Activated CD4-positive, alpha-beta T cell treated with anti-CD3 and anti-CD28 coated beads, Interleukin-10, Interleukin-2, amounts not matched to agents 100 ng/mL and 50 ng/mL, durations not matched to agents 16 hours and 8 hours (primary cell): ENCODE measurements around the gene CTNS.
"Not testable (repeated sequence)": the region's sequence is repeated elsewhere in the genome, so short reads cannot be mapped to it uniquely, and the experiment has no call there.

Experiments
- DNase-seq: peaks from one replicate; pipeline ENCODE4 v3.0.0-alpha.2; 2020

The CTNS gene

DNA sequence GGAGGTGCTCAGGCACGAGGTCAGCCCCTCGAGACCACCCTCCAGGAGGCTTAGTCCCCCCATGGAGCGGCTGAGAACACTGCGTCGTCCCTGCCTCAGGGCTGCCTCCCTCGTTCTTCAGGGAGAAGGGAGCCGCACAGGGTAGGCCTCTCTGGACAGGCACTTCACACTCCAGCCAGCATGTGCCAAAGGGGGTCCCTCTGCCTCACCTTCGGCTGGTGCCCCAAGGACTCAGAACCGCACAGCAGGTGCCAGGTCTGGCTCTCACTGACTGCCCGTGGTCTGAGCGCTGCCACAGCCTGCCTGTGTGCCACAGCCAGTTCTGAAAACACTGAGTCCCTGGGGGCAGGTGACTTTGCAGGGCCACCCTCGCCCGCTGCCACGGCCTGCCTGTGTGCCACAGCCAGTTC lies 52.3 kb downstream of the CTNS start:
- no peak for DNase-seq

DNA sequence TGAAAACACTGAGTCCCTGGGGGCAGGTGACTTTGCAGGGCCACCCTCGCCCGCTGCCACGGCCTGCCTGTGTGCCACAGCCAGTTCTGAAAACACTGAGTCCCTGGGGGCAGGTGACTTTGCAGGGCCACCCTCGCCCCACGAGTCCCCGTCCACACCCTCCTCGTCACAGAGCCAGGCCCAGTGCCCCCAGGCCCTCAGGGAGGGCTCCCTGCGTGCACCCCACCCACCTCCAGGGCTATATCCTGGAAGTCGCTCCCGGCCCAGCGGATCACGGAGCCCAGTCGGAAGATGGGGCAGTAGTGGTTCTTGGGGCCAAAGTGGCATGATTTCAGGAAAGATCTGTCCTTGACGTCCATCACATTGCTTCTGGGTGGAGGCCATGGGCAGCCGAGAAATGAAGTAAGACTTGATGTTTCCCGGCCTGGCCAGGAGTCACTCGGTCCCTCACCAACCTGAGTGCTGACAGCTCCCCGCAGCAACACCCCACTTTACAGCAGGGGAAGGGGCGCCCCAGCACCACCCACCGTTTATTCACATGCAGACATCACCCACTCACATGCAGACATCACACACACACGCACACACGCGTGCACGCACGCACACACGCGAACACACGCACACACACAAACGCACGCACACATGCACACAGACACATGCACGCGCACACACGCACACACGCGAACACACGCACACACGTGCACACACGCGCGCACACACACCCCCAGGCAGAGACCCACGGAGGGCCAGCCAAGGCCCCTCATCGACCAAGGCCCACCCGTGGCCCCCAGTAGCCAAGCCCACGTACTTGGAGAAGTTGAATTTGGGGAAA lies 52.9 kb downstream of the CTNS start:
- DNase-seq = no peak

DNA sequence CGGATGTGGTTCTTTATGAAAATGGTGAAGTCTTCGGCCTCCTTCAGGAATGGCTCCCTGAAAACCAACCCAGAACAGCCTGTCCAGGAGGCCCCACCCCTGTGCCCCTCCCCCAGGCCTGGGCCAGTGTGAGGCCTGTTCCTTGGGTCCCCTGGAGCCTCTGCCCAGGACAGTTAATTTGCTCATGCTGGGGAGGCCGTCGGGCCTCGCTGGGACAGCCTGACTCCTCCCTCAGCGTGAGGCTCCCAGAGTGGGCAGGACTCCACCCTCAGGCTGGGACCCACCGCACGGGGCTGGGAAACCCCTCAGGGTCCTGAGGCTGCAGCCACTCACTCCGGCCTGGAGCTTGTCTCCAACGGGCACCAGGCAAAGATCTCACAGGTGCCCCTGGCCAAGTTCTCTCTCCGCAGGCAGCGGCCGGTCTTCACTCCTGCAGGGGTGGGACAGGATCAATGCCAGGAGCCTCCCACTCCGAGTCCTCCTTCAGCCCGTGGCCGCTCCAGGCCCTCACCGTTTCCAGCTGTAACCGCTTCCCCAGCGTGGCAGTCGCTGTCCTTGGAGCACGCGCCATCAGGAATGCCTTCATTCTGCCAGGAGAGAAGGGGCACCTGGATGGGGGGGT lies 53.6 kb downstream of the CTNS start:
- DNase-seq = no peak

DNA sequence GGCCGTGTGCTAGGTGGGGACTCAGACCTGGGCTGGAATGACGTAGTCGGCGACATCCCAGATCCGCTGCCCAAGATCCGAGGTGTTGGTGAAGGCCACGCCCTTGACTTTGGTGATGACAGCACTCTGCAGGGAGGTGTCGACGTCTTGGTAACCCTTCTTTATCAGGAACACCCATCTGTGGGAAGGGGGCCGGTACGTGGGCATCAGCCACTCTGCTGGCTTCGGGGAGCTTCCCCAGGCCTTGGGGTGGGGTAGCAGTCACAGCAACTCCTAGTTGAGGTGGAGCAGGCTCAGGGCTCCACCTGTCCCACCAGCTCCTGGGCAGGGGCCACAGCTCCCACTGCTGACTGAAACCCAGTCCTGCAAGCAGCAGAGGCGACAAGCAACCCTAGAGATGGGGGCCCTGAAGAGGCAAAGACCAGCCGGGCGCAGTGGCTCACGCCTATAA lies 55.1 kb downstream of the CTNS start:
- DNase-seq = no peak

DNA sequence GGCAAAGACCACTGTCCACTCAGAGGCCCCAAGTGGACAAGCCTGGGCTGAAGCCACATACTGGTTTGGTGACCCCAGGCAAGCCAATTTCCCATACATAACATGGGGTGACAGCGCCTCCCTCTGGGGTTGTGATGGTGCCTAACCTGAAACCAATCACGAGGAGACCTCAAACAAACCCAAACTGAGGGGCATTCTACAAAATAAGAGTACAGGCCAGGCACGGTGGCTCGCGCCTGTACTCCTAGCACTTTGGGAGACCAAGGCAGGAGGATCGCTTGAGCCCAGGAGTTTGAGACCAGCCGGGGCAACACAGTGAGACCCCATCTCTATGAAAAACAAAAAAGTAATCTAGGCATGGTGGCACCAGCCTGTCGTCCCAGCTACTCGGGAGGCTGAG lies 55.8 kb downstream of the CTNS start:
- no peak for DNase-seq

DNA sequence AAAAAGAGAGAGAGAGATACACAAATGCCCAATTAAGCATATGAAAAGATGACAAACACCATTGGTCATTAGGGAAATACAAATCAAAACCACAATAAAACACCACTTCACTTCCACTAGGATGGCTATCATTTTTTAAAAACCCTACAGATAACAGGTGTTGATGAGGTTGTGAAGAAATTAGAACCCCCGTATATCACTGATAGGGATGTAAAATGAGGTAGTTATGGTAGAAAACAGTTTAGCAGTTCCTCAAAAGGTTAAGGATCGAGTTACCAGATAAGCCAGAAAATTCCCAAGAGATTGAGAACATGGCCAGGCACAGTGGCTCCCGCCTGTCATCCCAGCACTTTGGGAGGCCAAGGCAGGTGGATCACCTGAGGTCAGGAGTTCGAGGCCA lies 56.6 kb downstream of the CTNS start:
- no peak for DNase-seq

DNA sequence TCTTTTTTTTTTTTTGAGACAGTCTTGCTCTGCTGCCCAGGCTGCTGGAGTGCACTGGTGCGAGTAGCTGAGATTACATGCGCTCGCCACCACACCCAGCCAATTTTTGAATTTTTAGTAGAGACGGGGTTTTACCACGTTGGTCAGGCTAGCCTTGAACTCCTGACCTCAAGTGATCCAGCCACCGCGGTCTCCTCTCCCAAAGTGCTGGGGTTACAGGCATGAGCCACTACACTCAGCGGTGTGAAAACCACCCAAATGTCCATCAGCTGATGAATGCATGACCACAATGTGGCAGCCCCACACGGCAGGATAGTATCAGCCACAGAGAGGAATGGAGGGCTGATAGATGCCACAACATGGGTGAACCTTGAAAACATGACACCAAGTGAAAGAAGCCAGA lies 57.3 kb downstream of the CTNS start:
- DNase-seq = peak; percentile 86

DNA sequence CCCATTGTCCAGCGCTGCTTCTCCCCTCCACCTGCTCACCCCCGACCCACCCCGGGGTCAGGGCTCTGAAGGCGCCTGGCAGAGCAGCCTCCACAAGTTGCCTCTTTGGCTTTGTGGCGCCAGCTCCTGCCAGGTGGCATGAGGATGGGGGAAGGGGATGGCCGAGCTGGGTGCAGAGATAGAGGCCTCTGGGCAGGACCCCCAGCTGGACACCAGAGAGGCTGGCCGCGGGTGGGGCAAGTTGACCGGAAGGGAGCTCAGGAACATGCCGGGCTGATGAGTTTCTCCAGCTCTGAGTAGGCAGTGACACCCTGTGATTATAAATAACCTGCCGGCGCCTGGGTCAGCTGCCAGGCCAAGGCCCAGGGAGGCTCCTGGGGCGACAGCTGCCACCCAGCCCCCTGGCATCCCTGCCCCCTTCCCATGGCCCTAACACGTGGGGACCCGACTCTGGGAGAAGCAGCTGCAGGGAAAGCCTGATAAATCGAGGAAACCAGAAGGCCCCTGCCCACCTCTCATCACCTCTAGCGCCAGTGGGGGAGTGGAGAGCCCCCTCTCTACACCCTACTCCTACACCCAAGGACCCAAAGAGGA lies 58.7 kb downstream of the CTNS start:
- peak; percentile 34 for DNase-seq

DNA sequence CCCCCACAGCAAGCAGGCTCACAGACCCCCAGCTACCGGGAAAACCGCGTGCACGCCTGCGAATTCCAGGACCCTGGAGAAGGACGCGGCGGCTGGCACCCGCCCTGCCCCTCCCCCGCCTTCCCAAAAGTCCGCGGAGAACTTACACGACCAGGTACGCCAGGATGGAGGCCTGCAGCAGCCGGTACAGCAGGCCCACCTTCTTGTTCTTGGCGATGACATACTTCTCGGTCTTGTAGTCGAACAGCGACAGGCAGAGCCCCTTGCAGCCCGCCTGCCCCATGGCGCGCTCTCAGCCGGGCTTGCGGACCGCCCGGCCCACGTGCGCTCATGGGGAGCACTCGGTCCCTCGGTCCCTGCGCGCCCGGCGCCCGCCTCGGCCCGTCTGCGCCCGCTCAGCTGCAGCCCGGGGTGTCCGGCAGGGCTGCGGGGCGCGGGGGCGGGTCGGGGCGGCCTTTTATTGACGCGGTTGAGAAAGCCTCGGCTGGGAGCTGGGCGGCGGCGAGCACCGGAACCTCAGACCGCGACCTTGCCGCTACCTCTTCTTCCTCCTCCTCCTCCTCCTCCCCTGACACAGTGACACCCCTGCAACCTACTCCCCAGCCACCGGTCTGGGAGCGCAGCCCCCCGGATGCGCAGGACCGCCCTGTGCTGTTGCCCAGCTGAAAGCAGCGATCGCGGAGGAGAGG lies 59.3 kb downstream of the CTNS start, which contains the start of gene P2RX5:
Gene P2RX5, minus strand, starts transcription at position 433 of the 689 bp plus-strand sequence. Its CDS starts 150 bp downstream, at position 283.
- DNase-seq = peak; percentile 80

DNA sequence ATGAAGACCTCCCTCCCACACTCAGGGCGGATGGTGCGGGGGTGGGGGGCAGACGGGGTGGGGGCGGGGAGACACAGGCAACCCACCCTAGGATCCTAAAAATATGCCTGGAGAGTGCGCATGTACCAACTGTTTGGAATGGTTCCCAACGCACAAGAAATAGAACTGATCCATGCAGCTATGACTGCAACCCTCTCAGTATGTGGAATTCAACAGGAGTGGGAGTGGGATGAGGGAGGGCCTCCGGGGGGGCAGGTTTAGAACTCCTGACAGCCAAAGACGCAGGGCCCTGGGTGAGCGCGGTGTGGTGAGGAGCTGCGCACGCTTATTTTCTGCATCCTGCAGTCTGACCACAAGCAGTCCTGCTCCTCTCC lies 60.5 kb downstream of the CTNS start:
- no peak for DNase-seq

DNA sequence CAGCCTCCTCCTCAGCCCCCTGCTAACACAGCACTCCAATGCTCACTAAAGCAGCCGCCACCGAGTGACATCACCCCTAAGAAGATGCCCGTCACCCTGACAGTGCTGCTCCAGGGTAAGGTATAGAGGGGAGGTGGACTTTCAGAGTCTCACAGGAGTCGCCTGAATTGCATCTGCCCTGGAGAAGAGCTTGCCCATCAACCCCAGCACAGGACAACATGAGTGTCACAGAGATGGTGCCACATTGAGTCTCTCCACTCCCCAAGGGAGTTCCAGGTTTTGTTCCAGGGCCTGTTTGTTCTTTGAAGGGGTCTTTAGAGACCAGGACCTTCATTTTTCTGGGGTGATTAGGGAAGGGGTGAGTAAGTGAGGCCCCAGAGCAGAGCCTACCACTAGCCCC lies 61.6 kb downstream of the CTNS start:
- no peak for DNase-seq

DNA sequence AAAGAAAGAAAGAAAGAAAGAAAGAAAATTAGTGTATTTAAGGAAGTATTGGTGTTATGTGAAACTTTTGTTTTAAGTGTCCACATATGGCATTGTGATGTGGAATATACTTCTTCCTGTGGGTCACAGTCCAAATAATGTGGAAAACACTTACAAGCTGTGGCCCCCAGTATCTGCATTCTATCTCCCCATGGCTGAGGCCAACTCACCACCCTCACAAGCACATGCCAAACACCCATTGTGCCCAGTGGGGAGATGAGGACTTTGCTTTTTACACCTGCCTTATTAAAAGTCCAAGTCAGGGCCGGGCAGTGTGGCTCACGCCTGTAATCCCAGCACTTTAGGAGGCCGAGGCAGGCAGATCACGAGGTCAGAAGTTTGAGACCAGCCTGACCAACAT lies 63.4 kb downstream of the CTNS start:
- no peak for DNase-seq

DNA sequence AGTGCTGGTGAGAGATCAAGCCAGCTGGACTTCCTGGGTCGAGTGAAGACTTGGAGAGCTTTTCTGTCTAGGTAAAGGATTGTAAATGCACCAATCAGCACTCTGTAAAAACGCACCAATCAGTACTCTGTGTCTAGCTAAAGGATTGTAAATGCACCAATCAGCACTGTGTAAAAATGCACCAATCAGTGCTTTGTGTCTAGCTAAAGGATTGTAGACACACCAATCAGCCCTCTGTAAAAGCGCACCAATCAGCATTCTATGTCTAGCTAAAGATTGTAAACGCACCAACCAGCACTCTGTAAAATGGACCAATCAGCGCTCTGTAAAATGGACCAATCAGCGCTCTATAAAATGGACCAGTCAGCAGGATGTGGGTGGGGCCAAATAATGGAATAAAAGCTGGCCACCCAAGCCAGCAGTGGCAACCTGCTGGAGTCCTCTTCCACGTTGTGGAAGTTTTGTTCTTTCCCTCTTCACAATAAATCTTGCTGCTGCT lies 65.5 kb downstream of the CTNS start:
- not testable (repeated sequence) for DNase-seq

DNA sequence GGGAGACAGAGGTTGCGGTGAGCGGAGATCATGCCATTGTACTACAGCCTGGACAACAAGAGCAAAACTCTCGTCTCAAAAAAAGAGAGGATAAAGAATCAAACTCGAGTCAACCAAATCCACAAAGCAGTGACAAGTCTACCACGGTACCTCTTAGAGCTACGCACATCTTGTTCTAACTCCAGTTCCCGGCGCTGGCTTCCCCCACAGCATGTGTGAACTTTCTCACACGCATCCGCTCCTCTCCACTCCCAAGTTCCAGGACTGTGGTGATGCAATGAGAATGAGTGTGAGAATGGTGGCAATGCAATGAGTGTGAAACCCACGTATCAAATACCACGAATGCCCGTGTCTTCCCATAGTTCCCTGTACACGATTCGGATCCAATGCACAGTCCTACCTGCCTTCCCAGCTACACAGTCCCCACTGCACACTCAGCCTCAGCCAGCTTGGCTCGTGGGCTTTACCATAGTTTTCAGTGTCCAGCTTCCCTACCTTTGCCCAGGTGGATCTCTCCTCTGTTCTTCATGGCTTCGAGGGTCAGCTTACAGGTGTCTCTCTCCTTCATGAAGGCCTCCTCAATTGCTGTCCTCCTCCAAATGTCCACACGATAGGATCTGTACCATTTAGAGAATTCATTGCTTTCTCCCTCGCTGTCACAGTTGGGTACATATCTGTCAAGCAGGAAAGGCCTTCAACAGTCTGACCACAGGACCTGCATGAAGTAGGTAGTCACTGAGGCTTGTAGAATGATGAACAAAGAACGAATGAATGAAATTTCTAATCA lies 68.6 kb downstream of the CTNS start:
- no peak for DNase-seq

DNA sequence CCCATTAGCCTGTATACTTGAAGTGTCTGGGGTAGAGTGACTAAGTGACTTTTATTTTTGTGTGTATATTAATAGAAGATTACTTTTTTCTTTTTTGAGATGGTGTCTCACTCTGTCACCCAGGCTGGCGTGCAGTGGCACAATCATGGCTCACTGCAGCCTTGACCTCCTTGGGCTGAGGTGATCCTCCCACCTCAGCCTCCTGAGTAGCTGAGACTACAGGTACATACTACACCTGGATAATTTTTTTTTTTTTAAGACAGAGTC lies 69.1 kb downstream of the CTNS start:
- DNase-seq = not testable (repeated sequence)

DNA sequence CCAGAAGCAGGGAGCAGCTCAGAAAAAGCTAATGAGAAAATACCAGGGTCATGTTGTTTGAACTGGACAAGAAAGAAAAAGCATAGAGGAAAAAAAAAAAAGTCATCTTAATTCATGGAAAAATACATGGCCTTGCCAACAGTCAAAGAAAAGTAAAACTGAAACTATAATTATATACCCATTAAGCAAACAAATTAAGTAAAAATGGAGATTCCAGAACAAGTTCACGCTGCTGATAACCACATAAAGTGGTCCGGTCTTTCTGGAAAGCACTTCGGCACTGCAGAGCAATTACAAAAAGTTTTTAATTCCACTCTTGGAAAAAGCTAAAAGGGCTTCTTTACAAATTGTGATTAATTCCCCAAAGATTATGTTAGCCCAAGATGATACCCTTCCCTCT lies 71.8 kb downstream of the CTNS start:
- no peak for DNase-seq

DNA sequence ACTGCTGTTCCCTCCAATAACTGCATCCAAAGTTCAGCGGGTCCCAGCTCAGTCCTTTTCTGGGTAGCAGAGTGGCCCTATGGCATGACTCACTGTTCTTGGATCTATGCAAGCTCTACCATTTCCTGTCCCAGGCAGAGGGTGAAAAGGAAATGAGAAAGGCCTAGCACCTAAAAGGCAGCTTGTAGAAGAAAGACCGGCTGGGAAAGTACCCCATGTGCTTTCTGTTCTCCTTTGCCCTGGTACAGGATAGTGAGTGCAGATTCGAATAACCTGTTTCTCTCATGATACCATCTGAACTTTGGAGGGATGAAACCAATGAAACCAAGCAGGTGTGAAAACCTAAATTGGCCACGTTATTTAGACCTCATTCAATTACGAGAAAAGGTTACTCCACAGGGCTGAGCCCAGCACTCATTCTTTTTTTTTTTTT lies 74.4 kb downstream of the CTNS start:
- DNase-seq = peak; percentile 98
